GM08714 (cell line): ENCODE data around the gene RMND1.

Source experiments
- H3K4me3 ChIP-seq: fragments of 200-500 bp; sonication (Bioruptor generic); 2 replicates; pipeline ENCODE4 v1.5.1; 2014; ENCODE audit warnings: mild to moderate bottlenecking, low read length, inconsistent platforms
- ZNF274 ChIP-seq: IDR thresholded peaks from 2 replicates; pipeline ENCODE4 v1.6.1; 2012; ENCODE audit warnings: mild to moderate bottlenecking, low read depth, low read length

The RMND1 gene

GRCh38 chr6:151441390-151442166, 10.3 kb downstream of the RMND1 start:
- peak overlapping the region; percentile 6; the same call in 1 of the 2 replicates for H3K4me3 ChIP-seq

GRCh38 chr6:151440930-151441329, 11.0 kb downstream of the RMND1 start:
- TF ChIP-seq ZNF274, result no peak
- no peak overlapping the region for H3K4me3 ChIP-seq

More at GRCh38 chr6:151441390-151442166, 10.3 kb downstream of the RMND1 start:
- no peak for TF ChIP-seq ZNF274

- TF ChIP-seq ZNF274, result no peak
Measured at GRCh38 chr6:151440498-151440897, 11.4 kb downstream of the RMND1 start.

DNA sequence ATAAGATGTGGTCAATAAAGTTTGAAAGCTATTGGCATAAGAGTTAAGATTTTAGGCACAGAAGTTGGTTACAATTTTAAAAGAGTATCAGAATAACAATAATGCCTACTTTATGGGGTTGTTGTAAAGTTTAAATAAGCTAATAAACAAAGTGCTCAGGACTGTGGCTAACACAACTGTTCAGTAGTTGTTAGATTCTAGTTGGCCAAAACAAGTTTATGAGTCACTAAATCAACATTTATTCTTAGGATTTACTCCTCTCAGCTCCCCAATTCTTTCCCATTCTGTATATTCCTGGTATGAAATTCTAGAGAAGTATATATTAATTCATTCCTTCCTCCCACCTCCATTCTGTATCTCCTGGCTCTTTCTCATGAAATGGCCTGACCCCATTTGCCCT, 14.5 kb downstream of the RMND1 start:
- no peak for TF ChIP-seq ZNF274
- H3K4me3 ChIP-seq, result no peak overlapping the region

More at GRCh38 chr6:151440498-151440897, 11.4 kb downstream of the RMND1 start:
- no peak overlapping the region for H3K4me3 ChIP-seq

DNA sequence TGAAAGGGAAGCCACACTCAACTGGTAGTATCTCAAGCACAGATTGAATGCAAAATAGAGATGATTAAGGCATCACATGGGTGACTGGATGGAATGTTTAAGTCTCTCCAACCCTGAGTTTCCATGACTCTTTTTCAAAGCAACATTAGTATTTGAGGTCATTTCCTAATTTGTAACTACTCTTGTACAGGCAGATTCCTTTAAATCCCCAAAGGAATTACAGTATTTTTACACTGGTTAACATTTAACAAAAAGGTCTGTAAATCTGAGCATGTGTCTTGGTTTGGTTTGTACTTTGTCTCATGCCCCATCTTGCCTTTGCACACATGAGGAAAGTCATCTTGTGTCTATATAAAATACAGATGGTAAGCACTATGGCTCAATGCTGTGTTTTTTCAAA, 15.1 kb downstream of the RMND1 start:
- no peak for TF ChIP-seq ZNF274
- no peak overlapping the region for H3K4me3 ChIP-seq

- TF ChIP-seq ZNF274, result no peak
Measured at GRCh38 chr6:151436300-151436699, 15.6 kb downstream of the RMND1 start.

GRCh38 chr6:151434369-151434768, 17.6 kb downstream of the RMND1 start:
- H3K4me3 ChIP-seq, result no peak overlapping the region
- no peak for TF ChIP-seq ZNF274

More at GRCh38 chr6:151436300-151436699, 15.6 kb downstream of the RMND1 start:
- H3K4me3 ChIP-seq, result no peak overlapping the region

DNA sequence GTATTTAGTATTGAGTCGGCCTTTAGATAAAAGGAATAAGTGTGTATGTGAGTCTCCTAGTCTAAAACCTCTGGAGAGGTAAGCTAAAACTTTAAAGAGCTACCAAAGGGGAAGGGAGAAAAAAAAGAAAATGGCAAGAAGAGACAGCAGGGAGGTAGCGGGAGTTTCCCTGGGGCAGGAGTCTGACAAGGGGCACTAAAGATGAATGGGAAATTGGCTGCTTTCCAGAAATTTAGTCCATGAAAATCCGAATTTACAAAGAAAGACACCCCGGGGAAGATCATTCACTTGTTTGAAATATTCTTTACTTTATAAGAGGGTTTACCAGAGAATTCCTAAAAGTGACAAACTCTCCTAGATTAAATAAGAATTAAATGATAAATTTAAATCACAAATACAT, 19.3 kb downstream of the RMND1 start:
- H3K4me3 ChIP-seq, result no peak overlapping the region
- TF ChIP-seq ZNF274, result no peak

- no peak for TF ChIP-seq ZNF274
- no peak overlapping the region for H3K4me3 ChIP-seq
Measured at GRCh38 chr6:151431337-151431736, 20.6 kb downstream of the RMND1 start.

GRCh38 chr6:151430886-151431285, 21.0 kb downstream of the RMND1 start:
- no peak for TF ChIP-seq ZNF274
- H3K4me3 ChIP-seq, result no peak overlapping the region

DNA sequence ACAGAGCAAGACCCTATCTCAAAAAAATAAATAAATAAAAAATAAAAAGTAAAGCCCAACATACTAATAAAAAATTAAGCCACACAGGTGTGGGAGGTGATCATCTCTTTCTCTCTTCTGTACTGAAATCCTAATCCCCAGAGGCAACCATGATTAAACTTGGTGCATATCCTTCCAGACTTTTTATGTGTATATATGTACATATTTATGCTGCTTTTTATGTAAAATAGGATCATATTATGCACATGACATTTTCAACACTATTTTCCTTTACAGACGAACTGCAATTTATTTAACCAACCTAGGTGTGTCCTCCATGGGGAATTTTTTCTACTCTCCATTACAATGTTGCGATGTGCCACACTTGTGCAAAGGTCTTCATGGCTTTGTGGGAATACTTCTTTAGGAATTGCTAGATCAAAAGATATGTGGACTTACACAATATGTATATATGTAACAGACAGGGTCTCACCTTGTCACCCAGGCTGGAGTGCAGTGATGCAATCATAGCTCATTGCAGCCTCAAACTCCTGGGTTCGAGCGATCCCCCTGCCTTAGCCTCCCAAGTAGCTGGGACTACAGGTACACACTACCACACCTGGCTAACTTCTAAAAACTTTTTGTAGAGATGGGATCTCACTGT, 23.7 kb downstream of the RMND1 start:
- H3K4me3 ChIP-seq, result no peak overlapping the region
- no peak for TF ChIP-seq ZNF274

- no peak overlapping the region for H3K4me3 ChIP-seq
- TF ChIP-seq ZNF274, result no peak
Measured at GRCh38 chr6:151425561-151425960, 26.4 kb downstream of the RMND1 start.

GRCh38 chr6:151422981-151423380, 28.9 kb downstream of the RMND1 start:
- no peak for TF ChIP-seq ZNF274
- no peak overlapping the region for H3K4me3 ChIP-seq

GRCh38 chr6:151417477-151417876, 34.4 kb downstream of the RMND1 start:
- TF ChIP-seq ZNF274, result no peak
- no peak overlapping the region for H3K4me3 ChIP-seq

DNA sequence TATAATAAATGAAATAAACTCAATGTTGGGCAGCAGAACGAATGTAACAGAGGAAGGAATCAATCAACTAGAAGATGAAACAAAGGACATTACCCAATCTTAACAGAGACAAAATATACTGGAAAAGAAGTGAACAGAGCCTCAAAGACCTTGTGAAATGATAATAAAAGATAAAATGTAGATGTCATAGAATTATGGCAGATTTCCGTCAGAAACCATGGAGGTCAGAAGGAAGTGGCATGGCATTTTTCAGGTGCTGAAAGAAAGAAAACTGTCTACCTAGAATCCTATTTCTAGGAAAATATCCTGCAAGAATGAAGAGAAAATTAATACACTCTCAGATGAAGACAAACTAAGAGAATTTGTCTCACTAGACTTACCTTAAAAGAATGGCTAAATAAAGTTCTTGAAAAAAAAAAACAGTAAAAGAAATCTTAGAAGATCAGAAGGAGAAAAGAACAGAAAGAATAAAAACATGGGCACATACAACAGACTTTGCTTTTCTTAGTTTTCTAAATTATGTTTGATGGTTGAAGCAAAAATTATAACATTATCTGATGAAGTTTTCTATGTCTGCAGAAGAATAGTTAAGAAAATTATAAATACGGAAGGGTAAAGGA, 37.2 kb downstream of the RMND1 start:
- H3K4me3 ChIP-seq, result no peak overlapping the region

More for the DNA sequence above, 37.2 kb downstream of the RMND1 start:
- TF ChIP-seq ZNF274, result no peak
